HUDEP-2 (cell line): Measurements from ENCODE around the gene ARL17A.
"Not testable (repeated sequence)": the region's sequence is repeated elsewhere in the genome, so short reads cannot be mapped to it uniquely, and the experiment has no call there.

Source experiments
- DNase-seq, 76 experiments: peaks; one replicate each; lab custom pipeline; 2025; ENCODE audit not compliant: unreplicated experiment in 76 of 76; lab: John Stamatoyannopoulos, UW

The ARL17A gene

GRCh38 chr17:46579083-46580075 lies at the start of gene ARL17A:
ARL17A (minus strand) TSS chr17:46579691; CDS start chr17:46576322, 3,369 bp downstream.
- DNase-seq: not testable (repeated sequence)

- DNase-seq: not testable (repeated sequence)
Observed at GRCh38 chr17:46628753-46629436, 49.4 kb upstream of the ARL17A start.

- DNase-seq: not testable (repeated sequence)
Observed at GRCh38 chr17:46627452-46627851, 48.0 kb upstream of the ARL17A start.

- not testable (repeated sequence) for DNase-seq
Observed at GRCh38 chr17:46624726-46625125, 45.2 kb upstream of the ARL17A start.

GRCh38 chr17:46623790-46624189 lies 44.3 kb upstream of the ARL17A start:
- not testable (repeated sequence) for DNase-seq

- DNase-seq: not testable (repeated sequence)
Observed at GRCh38 chr17:46618975-46619374, 39.5 kb upstream of the ARL17A start.

- DNase-seq: not testable (repeated sequence)
Observed at GRCh38 chr17:46617121-46617520, 37.6 kb upstream of the ARL17A start.

- not testable (repeated sequence) for DNase-seq
Observed at GRCh38 chr17:46613876-46614275, 34.4 kb upstream of the ARL17A start.

GRCh38 chr17:46611304-46611703 lies 31.8 kb upstream of the ARL17A start:
- not testable (repeated sequence) for DNase-seq

GRCh38 chr17:46603125-46603524 lies 23.6 kb upstream of the ARL17A start:
- DNase-seq: not testable (repeated sequence)

GRCh38 chr17:46600767-46601166 lies 21.3 kb upstream of the ARL17A start:
- DNase-seq: not testable (repeated sequence)

GRCh38 chr17:46598344-46598931 lies 18.9 kb upstream of the ARL17A start:
- DNase-seq: not testable (repeated sequence)

- not testable (repeated sequence) for DNase-seq
Observed at GRCh38 chr17:46591332-46591731, 11.8 kb upstream of the ARL17A start.

GRCh38 chr17:46590157-46591146 lies 11.0 kb upstream of the ARL17A start, which contains the start of gene NSF:
NSF (plus strand) TSS chr17:46590669; CDS start chr17:46590776, 107 bp downstream.
- DNase-seq: not testable (repeated sequence)

GRCh38 chr17:46585444-46585843 lies 6.0 kb upstream of the ARL17A start:
- DNase-seq: not testable (repeated sequence)

- DNase-seq: not testable (repeated sequence)
Observed at GRCh38 chr17:46580082-46580481, 591 bp upstream of the ARL17A start.

GRCh38 chr17:46571796-46572195 lies 7.7 kb downstream of the ARL17A start:
- DNase-seq: not testable (repeated sequence)

GRCh38 chr17:46566980-46567379 lies 12.5 kb downstream of the ARL17A start:
- not testable (repeated sequence) for DNase-seq

- not testable (repeated sequence) for DNase-seq
Observed at GRCh38 chr17:46566284-46566683, 13.2 kb downstream of the ARL17A start.

- not testable (repeated sequence) for DNase-seq
Observed at GRCh38 chr17:46560048-46560447, 19.4 kb downstream of the ARL17A start.
